ENCODE measurements around the gene KANSL1.
"Not testable (repeated sequence)": the region's sequence is repeated elsewhere in the genome, so short reads cannot be mapped to it uniquely, and the experiment has no call there.

Gene KANSL1

GRCh38 chr17:46106966-46107644, 86.1 kb downstream of the KANSL1 start:
- no peak overlapping the region for H3K9ac ChIP-seq (ENCODE audit: low read depth in 1 of 2, low read length in 2 of 2)
- H3K27me3 ChIP-seq (ENCODE audit: control insufficient read depth in 2 of 2, insufficient read depth in 2 of 2, low read length in 2 of 2), result no peaks in the 10 kb centered on the region
- H3K36me3 ChIP-seq (ENCODE audit: control insufficient read depth in 2 of 2, insufficient read depth in 2 of 2, low read length in 2 of 2), result peaks cover 0 to 3% of the 10 kb centered on the region in 2 donors
- H3K27ac ChIP-seq (ENCODE audit: low read depth in 2 of 2, low read length in 2 of 2), result no peak overlapping the region
- H3K4me3 ChIP-seq (ENCODE audit: low read length in 2 of 2), result no peak overlapping the region
- peaks cover 29 to 31% of the 10 kb centered on the region in 2 donors for H3K4me1 ChIP-seq (ENCODE audit: control insufficient read depth in 2 of 2, insufficient read depth in 2 of 2, low read length in 2 of 2)
- no peaks in the 10 kb centered on the region for H3K9me3 ChIP-seq (ENCODE audit: control insufficient read depth in 2 of 2, low read length in 2 of 2)

GRCh38 chr17:46102806-46103205, 90.4 kb downstream of the KANSL1 start:
- H3K4me3 ChIP-seq (ENCODE audit: low read length in 2 of 2); H3K36me3 ChIP-seq (ENCODE audit: control insufficient read depth in 2 of 2, insufficient read depth in 2 of 2, low read length in 2 of 2); H3K27me3 ChIP-seq (ENCODE audit: control insufficient read depth in 2 of 2, insufficient read depth in 2 of 2, low read length in 2 of 2); H3K9ac ChIP-seq (ENCODE audit: low read depth in 1 of 2, low read length in 2 of 2); H3K27ac ChIP-seq (ENCODE audit: low read depth in 2 of 2, low read length in 2 of 2); H3K9me3 ChIP-seq (ENCODE audit: control insufficient read depth in 2 of 2, low read length in 2 of 2); H3K4me1 ChIP-seq (ENCODE audit: control insufficient read depth in 2 of 2, insufficient read depth in 2 of 2, low read length in 2 of 2): not testable (repeated sequence)

- H3K27me3 ChIP-seq (ENCODE audit: control insufficient read depth in 2 of 2, insufficient read depth in 2 of 2, low read length in 2 of 2); H3K27ac ChIP-seq (ENCODE audit: low read depth in 2 of 2, low read length in 2 of 2); H3K9me3 ChIP-seq (ENCODE audit: control insufficient read depth in 2 of 2, low read length in 2 of 2); H3K9ac ChIP-seq (ENCODE audit: low read depth in 1 of 2, low read length in 2 of 2); H3K36me3 ChIP-seq (ENCODE audit: control insufficient read depth in 2 of 2, insufficient read depth in 2 of 2, low read length in 2 of 2); H3K4me3 ChIP-seq (ENCODE audit: low read length in 2 of 2); H3K4me1 ChIP-seq (ENCODE audit: control insufficient read depth in 2 of 2, insufficient read depth in 2 of 2, low read length in 2 of 2): not testable (repeated sequence)
Measured at GRCh38 chr17:46101785-46102617, 91.2 kb downstream of the KANSL1 start.

GRCh38 chr17:46100590-46100989, 92.6 kb downstream of the KANSL1 start:
- no peak overlapping the region for H3K27ac ChIP-seq (ENCODE audit: low read depth in 2 of 2, low read length in 2 of 2)
- H3K4me3 ChIP-seq (ENCODE audit: low read length in 2 of 2), result no peak overlapping the region
- H3K27me3 ChIP-seq (ENCODE audit: control insufficient read depth in 2 of 2, insufficient read depth in 2 of 2, low read length in 2 of 2), result no peaks in the 10 kb centered on the region
- peaks cover 0 to 3% of the 10 kb centered on the region in 2 donors for H3K36me3 ChIP-seq (ENCODE audit: control insufficient read depth in 2 of 2, insufficient read depth in 2 of 2, low read length in 2 of 2)
- no peak overlapping the region for H3K9ac ChIP-seq (ENCODE audit: low read depth in 1 of 2, low read length in 2 of 2)
- H3K4me1 ChIP-seq (ENCODE audit: control insufficient read depth in 2 of 2, insufficient read depth in 2 of 2, low read length in 2 of 2), result no peaks in the 10 kb centered on the region
- no peaks in the 10 kb centered on the region for H3K9me3 ChIP-seq (ENCODE audit: control insufficient read depth in 2 of 2, low read length in 2 of 2)

GRCh38 chr17:46099865-46100264, 93.4 kb downstream of the KANSL1 start:
- Histone ChIP-seq H3K4me1 (ENCODE audit: control insufficient read depth in 2 of 2, insufficient read depth in 2 of 2, low read length in 2 of 2) (no peaks in the 10 kb centered on the region), H3K27me3 (ENCODE audit: control insufficient read depth in 2 of 2, insufficient read depth in 2 of 2, low read length in 2 of 2) (no peaks in the 10 kb centered on the region), H3K9ac (ENCODE audit: low read depth in 1 of 2, low read length in 2 of 2) (no peak overlapping the region)

GRCh38 chr17:46097497-46097896, 95.7 kb downstream of the KANSL1 start:
- Histone ChIP-seq H3K9ac (ENCODE audit: low read depth in 1 of 2, low read length in 2 of 2) (no peak overlapping the region), H3K27ac (ENCODE audit: low read depth in 2 of 2, low read length in 2 of 2) (no peak overlapping the region), H3K9me3 (ENCODE audit: control insufficient read depth in 2 of 2, low read length in 2 of 2) (no peaks in the 10 kb centered on the region), H3K4me3 (ENCODE audit: low read length in 2 of 2) (no peak overlapping the region), H3K4me1 (ENCODE audit: control insufficient read depth in 2 of 2, insufficient read depth in 2 of 2, low read length in 2 of 2) (no peaks in the 10 kb centered on the region), H3K36me3 (ENCODE audit: control insufficient read depth in 2 of 2, insufficient read depth in 2 of 2, low read length in 2 of 2) (peaks cover 0 to 10% of the 10 kb centered on the region in 2 donors), H3K27me3 (ENCODE audit: control insufficient read depth in 2 of 2, insufficient read depth in 2 of 2, low read length in 2 of 2) (no peaks in the 10 kb centered on the region)

More at GRCh38 chr17:46099865-46100264, 93.4 kb downstream of the KANSL1 start:
- Histone ChIP-seq H3K27ac (ENCODE audit: low read depth in 2 of 2, low read length in 2 of 2) (no peak overlapping the region), H3K36me3 (ENCODE audit: control insufficient read depth in 2 of 2, insufficient read depth in 2 of 2, low read length in 2 of 2) (peaks cover 0 to under 1% of the 10 kb centered on the region in 2 donors), H3K9me3 (ENCODE audit: control insufficient read depth in 2 of 2, low read length in 2 of 2) (no peaks in the 10 kb centered on the region), H3K4me3 (ENCODE audit: low read length in 2 of 2) (no peak overlapping the region)

- Histone ChIP-seq H3K27ac (ENCODE audit: low read depth in 2 of 2, low read length in 2 of 2) (no peak overlapping the region), H3K27me3 (ENCODE audit: control insufficient read depth in 2 of 2, insufficient read depth in 2 of 2, low read length in 2 of 2) (no peaks in the 10 kb centered on the region), H3K4me1 (ENCODE audit: control insufficient read depth in 2 of 2, insufficient read depth in 2 of 2, low read length in 2 of 2) (no peaks in the 10 kb centered on the region), H3K9ac (ENCODE audit: low read depth in 1 of 2, low read length in 2 of 2) (no peak overlapping the region), H3K36me3 (ENCODE audit: control insufficient read depth in 2 of 2, insufficient read depth in 2 of 2, low read length in 2 of 2) (peaks cover 0 to 41% of the 10 kb centered on the region in 2 donors), H3K9me3 (ENCODE audit: control insufficient read depth in 2 of 2, low read length in 2 of 2) (no peaks in the 10 kb centered on the region), H3K4me3 (ENCODE audit: low read length in 2 of 2) (no peak overlapping the region)
Measured at GRCh38 chr17:46092991-46093390, 100.2 kb downstream of the KANSL1 start.

GRCh38 chr17:46090871-46091270, 102.4 kb downstream of the KANSL1 start:
- H3K4me3 ChIP-seq (ENCODE audit: low read length in 2 of 2), result no peak overlapping the region
- no peaks in the 10 kb centered on the region for H3K4me1 ChIP-seq (ENCODE audit: control insufficient read depth in 2 of 2, insufficient read depth in 2 of 2, low read length in 2 of 2)
- H3K27ac ChIP-seq (ENCODE audit: low read depth in 2 of 2, low read length in 2 of 2), result no peak overlapping the region
- H3K36me3 ChIP-seq (ENCODE audit: control insufficient read depth in 2 of 2, insufficient read depth in 2 of 2, low read length in 2 of 2), result peaks cover 0 to 42% of the 10 kb centered on the region in 2 donors
- no peaks in the 10 kb centered on the region for H3K9me3 ChIP-seq (ENCODE audit: control insufficient read depth in 2 of 2, low read length in 2 of 2)
- H3K9ac ChIP-seq (ENCODE audit: low read depth in 1 of 2, low read length in 2 of 2), result no peak overlapping the region
- H3K27me3 ChIP-seq (ENCODE audit: control insufficient read depth in 2 of 2, insufficient read depth in 2 of 2, low read length in 2 of 2), result no peaks in the 10 kb centered on the region

GRCh38 chr17:46089389-46089965, 103.8 kb downstream of the KANSL1 start:
- Histone ChIP-seq H3K4me3 (ENCODE audit: low read length in 2 of 2) (no peak overlapping the region), H3K9ac (ENCODE audit: low read depth in 1 of 2, low read length in 2 of 2) (no peak overlapping the region), H3K36me3 (ENCODE audit: control insufficient read depth in 2 of 2, insufficient read depth in 2 of 2, low read length in 2 of 2) (peaks cover 0 to 41% of the 10 kb centered on the region in 2 donors), H3K27ac (ENCODE audit: low read depth in 2 of 2, low read length in 2 of 2) (no peak overlapping the region), H3K27me3 (ENCODE audit: control insufficient read depth in 2 of 2, insufficient read depth in 2 of 2, low read length in 2 of 2) (no peaks in the 10 kb centered on the region), H3K4me1 (ENCODE audit: control insufficient read depth in 2 of 2, insufficient read depth in 2 of 2, low read length in 2 of 2) (no peaks in the 10 kb centered on the region), H3K9me3 (ENCODE audit: control insufficient read depth in 2 of 2, low read length in 2 of 2) (no peaks in the 10 kb centered on the region)

- Histone ChIP-seq H3K4me1 (ENCODE audit: control insufficient read depth in 2 of 2, insufficient read depth in 2 of 2, low read length in 2 of 2) (no peaks in the 10 kb centered on the region), H3K4me3 (ENCODE audit: low read length in 2 of 2) (no peak overlapping the region), H3K36me3 (ENCODE audit: control insufficient read depth in 2 of 2, insufficient read depth in 2 of 2, low read length in 2 of 2) (peaks cover 0 to 33% of the 10 kb centered on the region in 2 donors), H3K9ac (ENCODE audit: low read depth in 1 of 2, low read length in 2 of 2) (no peak overlapping the region), H3K27me3 (ENCODE audit: control insufficient read depth in 2 of 2, insufficient read depth in 2 of 2, low read length in 2 of 2) (no peaks in the 10 kb centered on the region), H3K9me3 (ENCODE audit: control insufficient read depth in 2 of 2, low read length in 2 of 2) (no peaks in the 10 kb centered on the region), H3K27ac (ENCODE audit: low read depth in 2 of 2, low read length in 2 of 2) (no peak overlapping the region)
Measured at GRCh38 chr17:46088595-46088994, 104.6 kb downstream of the KANSL1 start.
